GM12872 (cell line): ENCODE measurements around the gene SUZ12.

Source experiments
- CTCF ChIP-seq: IDR thresholded peaks from 3 replicates; pipeline ENCODE4 v1.5.1; 2011; ENCODE audit warnings: low read depth, mild to moderate bottlenecking, low read length, moderate library complexity; ENCODE audit not compliant: insufficient read depth

The SUZ12 gene

GRCh38 chr17:32010114-32010513, 73.3 kb downstream of the SUZ12 start:
- TF ChIP-seq CTCF: no peak

GRCh38 chr17:32015245-32016013, 78.6 kb downstream of the SUZ12 start:
- TF ChIP-seq CTCF: no peak

- TF ChIP-seq CTCF: no peak
These were observed 79.4 kb downstream of the SUZ12 start for GRCh38 chr17:32016231-32016630.

- no peak for TF ChIP-seq CTCF
These were observed 82.4 kb downstream of the SUZ12 start for GRCh38 chr17:32019228-32019627.

- TF ChIP-seq CTCF: no peak
These were observed 84.3 kb downstream of the SUZ12 start for GRCh38 chr17:32020943-32021614.

GRCh38 chr17:32021615-32021955, 84.8 kb downstream of the SUZ12 start:
- no peak for TF ChIP-seq CTCF

- no peak for TF ChIP-seq CTCF
These were observed 96.4 kb downstream of the SUZ12 start for GRCh38 chr17:32033223-32033622.
